CD4-positive, alpha-beta memory T cell (primary cell): Measurements from ENCODE around the gene C1S. TPM values are rescaled to one million over a fixed set of nuclear protein-coding genes. Genes with fewer than 3 reads are reported as not detected.
"Not testable (repeated sequence)": the region's sequence is repeated elsewhere in the genome, so short reads cannot be mapped to it uniquely, and the experiment has no call there.

Experiments used
- CTCF ChIA-PET: fragments of 350-600 bp; sonication (Branson Sonifier 250); formaldehyde crosslinking; loops from one replicate; lab custom pipeline; 2021; ENCODE audit warnings: inconsistent platforms; ENCODE audit not compliant: partially characterized antibody; lab: Charles Lee
- POLR2A ChIA-PET: fragments of 350-600 bp; sonication (Branson Sonifier 250); formaldehyde crosslinking; loops from one replicate; lab custom pipeline; 2021; ENCODE audit not compliant: partially characterized antibody; lab: Charles Lee
- DNase-seq, 5 donors: peaks; one replicate each; pipeline versions ENCODE4 v3.0.0 to v3.0.0-alpha.2; 2020 to 2022; ENCODE audit warnings: mixed read lengths in 1 of 5
- H3K27ac ChIP-seq: one replicate; pipeline ENCODE4 v1.7.0; 2013; ENCODE audit warnings: low read depth, low read length
- H3K27me3 ChIP-seq: 2 replicates; pipeline ENCODE4 v1.7.0; 2013; ENCODE audit warnings: mild to moderate bottlenecking, low read length, moderate library complexity; ENCODE audit not compliant: insufficient read depth
- H3K36me3 ChIP-seq: 2 replicates; pipeline ENCODE4 v1.7.0; 2013; ENCODE audit warnings: mild to moderate bottlenecking, low read length, moderate library complexity; ENCODE audit not compliant: insufficient read depth
- H3K4me1 ChIP-seq: 2 replicates; pipeline ENCODE4 v1.7.0; 2013; ENCODE audit warnings: mild to moderate bottlenecking, low read length, moderate library complexity; ENCODE audit not compliant: insufficient read depth
- H3K4me3 ChIP-seq, 2 donors: one replicate each; pipeline ENCODE4 v1.7.0; 2013; ENCODE audit warnings: low read length in 2 of 2, mild to moderate bottlenecking in 1 of 2
- H3K9me3 ChIP-seq, 2 donors: one replicate each; pipeline ENCODE4 v1.7.0; 2013; ENCODE audit warnings: low read length in 2 of 2, control low read depth in 1 of 2; ENCODE audit not compliant: control insufficient read depth in 1 of 2
- H3K27ac Mint-ChIP-seq, 7 donors: one replicate each; pipeline ENCODE4 v1.8.0; 2020 to 2021; ENCODE audit warnings: mixed read lengths in 7 of 7, mild to moderate bottlenecking in 6 of 7, inconsistent platforms in 3 of 7, moderate library complexity in 3 of 7
- H3K27me3 Mint-ChIP-seq, 2 donors: one replicate each; pipeline ENCODE4 v1.8.0; 2020 to 2021; ENCODE audit warnings: mixed read lengths in 2 of 2
- H3K36me3 Mint-ChIP-seq, 2 donors: one replicate each; pipeline ENCODE4 v1.8.0; 2020 to 2021; ENCODE audit warnings: mixed read lengths in 2 of 2, inconsistent platforms in 1 of 2, mild to moderate bottlenecking in 1 of 2
- H3K4me1 Mint-ChIP-seq, 4 donors: one replicate each; pipeline ENCODE4 v1.8.0; 2020 to 2021; ENCODE audit warnings: mixed read lengths in 4 of 4, mild to moderate bottlenecking in 1 of 4
- H3K4me3 Mint-ChIP-seq, 8 donors: one replicate each; pipeline ENCODE4 v1.8.0; 2020 to 2021; ENCODE audit warnings: mixed read lengths in 8 of 8, mild to moderate bottlenecking in 7 of 8, moderate library complexity in 6 of 8, inconsistent platforms in 3 of 8
- H3K9me3 Mint-ChIP-seq, 8 donors: one replicate each; pipeline ENCODE4 v1.8.0; 2020 to 2021; ENCODE audit warnings: mixed read lengths in 8 of 8, mild to moderate bottlenecking in 5 of 8, inconsistent platforms in 3 of 8, moderate library complexity in 1 of 8
- intact Hi-C: fragments of 100-400 bp; cut with micrococcal nuclease; formaldehyde crosslinking; loops from one replicate; pipeline ENCODE4 v1.15.1; 2023
- polyA plus RNA-seq, 2 donors: library from polyadenylated mRNA; unstranded; fragments of 300-500 nt; fragmentation: Illumina TruSeq; gene quantifications; one replicate each; pipeline ENCODE4 v1.2.3, GENCODE V29; 2021
- total RNA-seq, 2 experiments: library from RNA; stranded (reverse); gene quantifications; one replicate each; pipeline ENCODE4 v1.2.3, GENCODE V29; 2021

The C1S gene
- total and polyA plus RNA-seq, 4 experiments from 2014 or later, result 1.3 to 2.6 TPM; not detected in 2

- Histone ChIP-seq H3K4me3 (no peak overlapping the region), H3K27ac (no peak overlapping the region), H3K9me3 (no peaks in the 10 kb centered on the region), H3K36me3 (peaks cover 7% of the 10 kb centered on the region), H3K27me3 (no peaks in the 10 kb centered on the region), H3K4me1 (peaks cover 30% of the 10 kb centered on the region)
- H3K27ac Mint-ChIP-seq, result peak overlapping the region in 4 of 7 donors; percentile 16 to 69 (median 62)
- peak overlapping the region in 2 of 8 donors; percentile 31 to 45 for H3K4me3 Mint-ChIP-seq
- ChIA-PET CTCF (interaction anchor here (0.5 to 1.0 kb wide), 3 partner anchors 8 to 183 kb away, joined by 3 to 4 read pairs (median 3); no protein-coding TSS in a partner anchor), POLR2A (interaction anchor here (1.4 kb wide), 1 partner anchor 27 kb away, joined by 4 read pairs; no protein-coding TSS in a partner anchor)
- no peaks in the 10 kb centered on the region for H3K27me3 Mint-ChIP-seq
- no peak for DNase-seq
- intact Hi-C loops, result no loop called here
- H3K4me1 Mint-ChIP-seq, result peaks cover 31 to 57% (median 40%) of the 10 kb centered on the region in 4 donors
- H3K9me3 Mint-ChIP-seq, result peaks cover 0 to 12% (median 10%) of the 10 kb centered on the region in 8 donors
- peaks cover 32 to 53% of the 10 kb centered on the region in 2 donors for H3K36me3 Mint-ChIP-seq
Measured at GRCh38 chr12:7103837-7104584, 43.5 kb downstream of the C1S start.

GRCh38 chr12:7106082-7106481 is 45.6 kb downstream of the C1S start:
- peaks cover 28 to 51% of the 10 kb centered on the region in 2 donors for H3K36me3 Mint-ChIP-seq
- peak overlapping the region in 7 of 8 donors; percentile 30 to 71 (median 69) for H3K4me3 Mint-ChIP-seq
- no peaks in the 10 kb centered on the region for H3K27me3 ChIP-seq
- peaks cover 39% of the 10 kb centered on the region for H3K4me1 ChIP-seq
- peak overlapping the region in 5 of 7 donors; percentile 53 to 87 (median 61) for H3K27ac Mint-ChIP-seq
- no peaks in the 10 kb centered on the region for H3K27me3 Mint-ChIP-seq
- H3K4me3 ChIP-seq, result no peak overlapping the region
- H3K9me3 ChIP-seq, result no peaks in the 10 kb centered on the region
- POLR2A ChIA-PET, result interaction anchor here (3.8 kb wide), 1 partner anchor 161 kb away, joined by 62 read pairs; the partner anchor contains the start of genes C12orf57 and RNU7-1
- H3K36me3 ChIP-seq, result no peaks in the 10 kb centered on the region
- H3K27ac ChIP-seq, result no peak overlapping the region
- peaks cover 31 to 69% (median 51%) of the 10 kb centered on the region in 4 donors for H3K4me1 Mint-ChIP-seq
- intact Hi-C loops, result no loop called here
- CTCF ChIA-PET, result interaction anchor here (1.3 to 4.1 kb wide), 4 partner anchors 10 to 215 kb away, joined by 3 to 36 read pairs (median 3); partner anchors contain the start of genes C12orf57, C1R and RNU7-1
- DNase-seq, result no peak
- peaks cover 0 to 12% (median 10%) of the 10 kb centered on the region in 8 donors for H3K9me3 Mint-ChIP-seq

GRCh38 chr12:7107181-7107580 is 46.7 kb downstream of the C1S start:
- ChIA-PET POLR2A (interaction anchor here (1.2 to 4.4 kb wide), 18 partner anchors 8 to 255 kb away, joined by 3 to 62 read pairs (median 12); partner anchors contain the start of genes ATN1, C12orf57, CDCA3 and ENO2), CTCF (interaction anchor here (0.7 to 8.3 kb wide), 21 partner anchors 8 to 772 kb away, joined by 3 to 130 read pairs (median 4); partner anchors contain the start of genes C12orf57, C1R, LPCAT3 and RNU7-1)
- DNase-seq, H3K27ac ChIP-seq, intact Hi-C loops, H3K27me3 ChIP-seq, H3K4me3 ChIP-seq, H3K27me3 Mint-ChIP-seq, H3K9me3 ChIP-seq, H3K36me3 ChIP-seq: not testable (repeated sequence)
- peaks cover 0 to 12% (median 10%) of the 10 kb centered on the region in 8 donors for H3K9me3 Mint-ChIP-seq
- H3K27ac Mint-ChIP-seq, result peak overlapping the region in 4 of 7 donors; percentile 36 to 72 (median 58)
- H3K4me3 Mint-ChIP-seq, result peak overlapping the region in 7 of 8 donors; percentile 49 to 71 (median 69)
- H3K4me1 Mint-ChIP-seq, result peaks cover 32 to 65% (median 50%) of the 10 kb centered on the region in 4 donors
- peaks cover 39% of the 10 kb centered on the region for H3K4me1 ChIP-seq
- H3K36me3 Mint-ChIP-seq, result peaks cover 28 to 47% of the 10 kb centered on the region in 2 donors

GRCh38 chr12:7107636-7108002 is 47.1 kb downstream of the C1S start:
- peaks cover 29 to 61% (median 46%) of the 10 kb centered on the region in 4 donors for H3K4me1 Mint-ChIP-seq
- peak overlapping the region; percentile 74 for H3K27ac ChIP-seq
- intact Hi-C loops, result loop anchor here (1.0 to 2.0 kb wide), 5 partner anchors 23 to 235 kb away; partner anchors contain the start of genes CLSTN3, EMG1, LPCAT3 and PHB2
- ChIA-PET POLR2A (interaction anchor here (1.1 to 4.4 kb wide), 29 partner anchors 8 to 419 kb away, joined by 3 to 62 read pairs (median 9); partner anchors contain the start of genes ATN1, C12orf57, C1R and CDCA3), CTCF (interaction anchor here (0.7 to 8.3 kb wide), 31 partner anchors 8 to 772 kb away, joined by 3 to 130 read pairs (median 4); partner anchors contain the start of genes C12orf57, C1R, LPCAT3 and PEX5)
- H3K27ac Mint-ChIP-seq, result peak overlapping the region; percentile 91 to 97 (median 95)
- H3K27me3 Mint-ChIP-seq, result no peaks in the 10 kb centered on the region
- no peaks in the 10 kb centered on the region for H3K27me3 ChIP-seq
- DNase-seq, result no peak
- peak overlapping the region; percentile 93 to 96 (median 94) for H3K4me3 Mint-ChIP-seq
- H3K36me3 Mint-ChIP-seq, result peaks cover 26 to 43% of the 10 kb centered on the region in 2 donors
- peaks cover 39% of the 10 kb centered on the region for H3K4me1 ChIP-seq
- H3K36me3 ChIP-seq, result no peaks in the 10 kb centered on the region
- H3K4me3 ChIP-seq, result peak overlapping the region; percentile 54 to 94
- H3K9me3 ChIP-seq, result no peaks in the 10 kb centered on the region
- peaks cover 0 to 12% (median 10%) of the 10 kb centered on the region in 8 donors for H3K9me3 Mint-ChIP-seq

GRCh38 chr12:7108003-7108795 is 47.7 kb downstream of the C1S start:
- peaks cover 25 to 40% of the 10 kb centered on the region in 2 donors for H3K36me3 Mint-ChIP-seq
- peak overlapping the region; percentile 91 to 97 (median 95) for H3K27ac Mint-ChIP-seq
- POLR2A ChIA-PET, result interaction anchor here (0.9 to 4.4 kb wide), 31 partner anchors 9 to 419 kb away, joined by 3 to 62 read pairs (median 8); partner anchors contain the start of genes ATN1, C12orf57, C1R and CDCA3
- Histone ChIP-seq H3K4me3 (peak overlapping the region; percentile 54 to 94), H3K27me3 (no peaks in the 10 kb centered on the region), H3K9me3 (no peaks in the 10 kb centered on the region), H3K36me3 (no peaks in the 10 kb centered on the region), H3K27ac (peak overlapping the region; percentile 74), H3K4me1 (peaks cover 39% of the 10 kb centered on the region)
- CTCF ChIA-PET, result interaction anchor here (0.8 to 8.3 kb wide), 35 partner anchors 9 to 773 kb away, joined by 3 to 130 read pairs (median 4); partner anchors contain the start of genes C12orf57, C1R, LPCAT3 and PEX5
- intact Hi-C loops, result loop anchor here (1.0 to 2.0 kb wide), 5 partner anchors 23 to 236 kb away; partner anchors contain the start of genes CLSTN3, EMG1, LPCAT3 and PHB2
- no peaks in the 10 kb centered on the region for H3K27me3 Mint-ChIP-seq
- peaks cover 26 to 57% (median 43%) of the 10 kb centered on the region in 4 donors for H3K4me1 Mint-ChIP-seq
- peaks cover 0 to 12% (median 10%) of the 10 kb centered on the region in 8 donors for H3K9me3 Mint-ChIP-seq
- peak overlapping the region; percentile 93 to 96 (median 94) for H3K4me3 Mint-ChIP-seq
- DNase-seq, result peak; percentile 64 to 79 (median 68)
